GM18520 (cell line): ENCODE data around the gene RNF175.
A peak's percentile ranks its signal among the peaks of the same experiment; 100 is the strongest.
"Not testable (repeated sequence)": the region's sequence is repeated elsewhere in the genome, so short reads cannot be mapped to it uniquely, and the experiment has no call there.

Experiments
- ATAC-seq: cut with Tn5 transposase; IDR thresholded peaks from one replicate; pipeline ENCODE4 v1.9.1; 2021; ENCODE audit not compliant: unreplicated experiment

Gene RNF175

GRCh38 chr4:153684971-153685371, 74.9 kb downstream of the RNF175 start:
- no peak for ATAC-seq

- ATAC-seq: peak; percentile 64
Measured at GRCh38 chr4:153684182-153684970, 75.4 kb downstream of the RNF175 start, which contains the start of gene TLR2. TSS of gene TLR2 (plus strand) at chr4:153684280. CDS start at chr4:153702908, 18,628 bp downstream.

- no peak for ATAC-seq
Measured at GRCh38 chr4:153683763-153684181, 76.1 kb downstream of the RNF175 start.

GRCh38 chr4:153679486-153679885, 80.3 kb downstream of the RNF175 start:
- ATAC-seq: no peak

GRCh38 chr4:153676984-153677383, 82.8 kb downstream of the RNF175 start:
- ATAC-seq: no peak

GRCh38 chr4:153676486-153676885, 83.3 kb downstream of the RNF175 start:
- ATAC-seq: no peak

GRCh38 chr4:153669838-153670237, 90.0 kb downstream of the RNF175 start:
- no peak for ATAC-seq

GRCh38 chr4:153668647-153669046, 91.2 kb downstream of the RNF175 start:
- ATAC-seq: no peak

GRCh38 chr4:153666505-153666904, 93.3 kb downstream of the RNF175 start:
- ATAC-seq: not testable (repeated sequence)

GRCh38 chr4:153663667-153664066, 96.2 kb downstream of the RNF175 start:
- ATAC-seq: no peak

GRCh38 chr4:153661908-153662307, 97.9 kb downstream of the RNF175 start:
- no peak for ATAC-seq

GRCh38 chr4:153661215-153661822, 98.5 kb downstream of the RNF175 start:
- no peak for ATAC-seq
